Measurements from ENCODE around the gene TNS3. TPM values are rescaled to one million over a fixed set of nuclear protein-coding genes. Genes with fewer than 3 reads are reported as not detected.

Gene TNS3
- polyA plus RNA-seq, 2 donors: 2.7 to 3.4 TPM

DNA sequence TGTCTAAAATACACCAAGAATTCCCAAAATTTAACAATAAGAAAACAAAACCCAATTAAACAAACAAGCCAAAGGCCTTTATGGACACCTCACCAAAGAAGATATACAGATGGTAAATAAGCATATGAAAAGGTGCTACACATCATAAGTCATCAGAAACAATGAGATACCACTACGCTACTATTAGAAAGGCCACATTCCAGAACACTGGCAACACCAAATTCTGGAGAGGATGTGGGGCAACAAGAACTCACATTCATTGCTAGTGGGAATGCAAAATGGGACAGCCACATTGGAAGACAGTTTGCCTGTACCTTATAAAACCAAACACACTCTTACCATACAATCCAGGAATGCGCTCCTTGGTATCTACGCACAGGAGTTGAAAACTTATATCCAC, 291.4 kb downstream of the TNS3 start:
- peak overlapping the region in 1 of 2 donors; percentile 72 for H3K27ac ChIP-seq (ENCODE audit: low read depth in 2 of 2, low read length in 1 of 2)
- H3K4me1 ChIP-seq (ENCODE audit: control insufficient read depth in 2 of 2, insufficient read depth in 2 of 2, low read length in 1 of 2): peaks cover 0 to 7% of the 10 kb centered on the region in 2 donors
- peaks cover 2 to 3% of the 10 kb centered on the region in 2 donors for H3K36me3 ChIP-seq (ENCODE audit: control insufficient read depth in 2 of 2, insufficient read depth in 2 of 2, low read length in 1 of 2)

GRCh38 chr7:47288060-47288459, 293.9 kb downstream of the TNS3 start:
- Histone ChIP-seq H3K4me3 (ENCODE audit: low read depth in 1 of 2, low read length in 2 of 2) (no peak overlapping the region), H3K27me3 (ENCODE audit: control insufficient read depth in 1 of 2, insufficient read depth in 2 of 2, low read length in 2 of 2) (no peaks in the 10 kb centered on the region), H3K36me3 (ENCODE audit: control insufficient read depth in 2 of 2, insufficient read depth in 2 of 2, low read length in 1 of 2) (peaks cover 3 to 6% of the 10 kb centered on the region in 2 donors), H3K27ac (ENCODE audit: low read depth in 2 of 2, low read length in 1 of 2) (no peak overlapping the region), H3K9me3 (ENCODE audit: control insufficient read depth in 2 of 2, insufficient read depth in 1 of 2, low read depth in 1 of 2, low read length in 1 of 2) (peaks cover 0 to 4% of the 10 kb centered on the region in 2 donors), H3K4me1 (ENCODE audit: control insufficient read depth in 2 of 2, insufficient read depth in 2 of 2, low read length in 1 of 2) (peaks cover 0 to 6% of the 10 kb centered on the region in 2 donors)
- WGBS, 2 donors: 92 to 93% methylated on average over 6 of the region's 6 CpGs

More for the DNA sequence above, 291.4 kb downstream of the TNS3 start:
- H3K4me3 ChIP-seq (ENCODE audit: low read depth in 1 of 2, low read length in 2 of 2): no peak overlapping the region
- no peaks in the 10 kb centered on the region for H3K9me3 ChIP-seq (ENCODE audit: control insufficient read depth in 2 of 2, insufficient read depth in 1 of 2, low read depth in 1 of 2, low read length in 1 of 2)
- WGBS, 2 donors: 92 to 98% methylated on average over 3 of the region's 3 CpGs
- no peaks in the 10 kb centered on the region for H3K27me3 ChIP-seq (ENCODE audit: control insufficient read depth in 1 of 2, insufficient read depth in 2 of 2, low read length in 2 of 2)

- Histone ChIP-seq H3K4me3 (ENCODE audit: low read depth in 1 of 2, low read length in 2 of 2) (no peak overlapping the region), H3K27ac (ENCODE audit: low read depth in 2 of 2, low read length in 1 of 2) (no peak overlapping the region), H3K4me1 (ENCODE audit: control insufficient read depth in 2 of 2, insufficient read depth in 2 of 2, low read length in 1 of 2) (no peaks in the 10 kb centered on the region), H3K9me3 (ENCODE audit: control insufficient read depth in 2 of 2, insufficient read depth in 1 of 2, low read depth in 1 of 2, low read length in 1 of 2) (peaks cover 0 to 4% of the 10 kb centered on the region in 2 donors), H3K36me3 (ENCODE audit: control insufficient read depth in 2 of 2, insufficient read depth in 2 of 2, low read length in 1 of 2) (peaks cover 0 to 9% of the 10 kb centered on the region in 2 donors), H3K27me3 (ENCODE audit: control insufficient read depth in 1 of 2, insufficient read depth in 2 of 2, low read length in 2 of 2) (no peaks in the 10 kb centered on the region)
- WGBS, 2 donors: 84 to 86% methylated on average over 9 of the region's 9 CpGs
Observed at GRCh38 chr7:47285860-47286491, 295.9 kb downstream of the TNS3 start.

DNA sequence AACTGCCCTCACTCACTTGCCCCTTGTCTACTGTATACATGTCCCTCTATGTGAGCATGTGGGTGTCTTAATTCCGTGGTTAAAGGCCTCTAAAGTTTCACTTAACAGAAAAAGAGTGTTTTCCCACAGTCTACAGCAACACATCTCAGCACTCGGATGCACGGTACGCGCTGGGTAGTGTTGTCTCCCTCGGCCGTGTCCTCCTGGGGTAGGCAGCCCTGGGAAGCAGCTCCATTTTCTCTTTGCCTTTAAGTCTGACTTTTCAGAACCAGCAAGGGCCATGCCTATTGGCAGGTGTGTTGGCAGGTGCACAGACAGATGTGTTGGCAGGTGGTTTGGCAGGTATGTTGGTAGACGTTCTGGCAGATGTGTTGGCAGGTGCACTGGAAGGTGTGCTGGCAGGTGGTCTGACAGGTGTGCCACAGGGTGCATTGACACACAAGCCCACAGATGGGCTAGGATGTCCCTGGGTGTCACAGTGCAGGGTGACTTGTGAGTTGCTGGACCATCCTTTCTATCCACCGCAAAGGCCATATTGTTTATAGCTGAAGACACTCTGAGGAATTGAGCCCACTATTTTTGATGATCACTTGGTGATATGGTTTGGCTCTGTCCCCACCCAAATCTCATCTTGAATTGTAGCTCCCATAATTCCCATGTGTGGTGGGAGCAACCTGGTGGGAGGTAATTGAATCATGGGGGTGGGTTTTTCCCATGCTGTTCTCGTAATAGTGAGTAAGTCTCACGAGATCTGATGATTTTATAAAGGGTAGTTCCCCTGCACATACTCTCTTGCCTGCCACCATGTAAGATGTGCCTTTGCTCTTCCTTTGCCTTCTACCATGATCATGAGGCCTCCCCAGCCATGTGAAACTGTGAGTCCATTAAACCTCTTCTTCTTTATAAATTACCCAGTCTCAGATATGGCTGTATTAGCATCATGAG, 296.9 kb downstream of the TNS3 start:
- Histone ChIP-seq H3K9me3 (ENCODE audit: control insufficient read depth in 2 of 2, insufficient read depth in 1 of 2, low read depth in 1 of 2, low read length in 1 of 2) (peaks cover 0 to 4% of the 10 kb centered on the region in 2 donors), H3K4me3 (ENCODE audit: low read depth in 1 of 2, low read length in 2 of 2) (no peak overlapping the region), H3K27ac (ENCODE audit: low read depth in 2 of 2, low read length in 1 of 2) (no peak overlapping the region), H3K36me3 (ENCODE audit: control insufficient read depth in 2 of 2, insufficient read depth in 2 of 2, low read length in 1 of 2) (peaks cover 0 to 9% of the 10 kb centered on the region in 2 donors), H3K4me1 (ENCODE audit: control insufficient read depth in 2 of 2, insufficient read depth in 2 of 2, low read length in 1 of 2) (no peaks in the 10 kb centered on the region), H3K27me3 (ENCODE audit: control insufficient read depth in 1 of 2, insufficient read depth in 2 of 2, low read length in 2 of 2) (no peaks in the 10 kb centered on the region)
- WGBS, 2 donors: 89 to 91% methylated on average over 11 of the region's 11 CpGs

DNA sequence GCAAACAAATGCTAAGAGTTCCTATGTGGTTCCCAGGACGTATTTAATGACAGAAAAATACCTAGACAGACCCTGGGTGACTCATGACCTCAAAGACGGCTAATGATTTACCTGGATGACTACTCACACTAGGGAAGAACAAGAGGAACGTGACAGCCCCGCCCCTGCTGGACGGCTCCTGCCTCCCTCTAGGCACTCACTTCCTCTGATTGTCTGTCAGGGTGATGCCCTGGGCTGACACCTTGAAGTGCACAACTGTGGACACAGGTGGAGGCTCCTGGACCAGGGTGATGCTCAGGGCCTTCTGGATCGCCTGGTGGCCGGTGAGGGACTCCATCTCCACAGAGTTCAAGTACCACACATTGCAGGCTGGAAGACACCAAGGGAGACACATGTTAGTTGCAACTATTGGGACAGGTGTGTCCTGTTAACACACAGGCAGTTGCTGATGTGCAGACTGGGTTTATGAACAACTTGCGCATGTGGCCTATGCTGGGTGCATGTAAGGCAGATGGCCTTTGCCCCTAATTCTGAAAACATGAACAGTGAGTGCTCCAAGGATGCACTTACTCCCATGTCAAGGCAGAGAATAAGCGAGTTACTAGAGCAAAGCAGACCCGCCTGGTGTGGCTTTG, 298.3 kb downstream of the TNS3 start:
- H3K36me3 ChIP-seq (ENCODE audit: control insufficient read depth in 2 of 2, insufficient read depth in 2 of 2, low read length in 1 of 2): peaks cover 0 to 9% of the 10 kb centered on the region in 2 donors
- H3K9me3 ChIP-seq (ENCODE audit: control insufficient read depth in 2 of 2, insufficient read depth in 1 of 2, low read depth in 1 of 2, low read length in 1 of 2): peaks cover 0 to 4% of the 10 kb centered on the region in 2 donors
- no peaks in the 10 kb centered on the region for H3K27me3 ChIP-seq (ENCODE audit: control insufficient read depth in 1 of 2, insufficient read depth in 2 of 2, low read length in 2 of 2)
- H3K27ac ChIP-seq (ENCODE audit: low read depth in 2 of 2, low read length in 1 of 2): no peak overlapping the region
- WGBS, 2 donors: 74 to 78% methylated on average over 10 of the region's 10 CpGs
- no peaks in the 10 kb centered on the region for H3K4me1 ChIP-seq (ENCODE audit: control insufficient read depth in 2 of 2, insufficient read depth in 2 of 2, low read length in 1 of 2)
- H3K4me3 ChIP-seq (ENCODE audit: low read depth in 1 of 2, low read length in 2 of 2): no peak overlapping the region

DNA sequence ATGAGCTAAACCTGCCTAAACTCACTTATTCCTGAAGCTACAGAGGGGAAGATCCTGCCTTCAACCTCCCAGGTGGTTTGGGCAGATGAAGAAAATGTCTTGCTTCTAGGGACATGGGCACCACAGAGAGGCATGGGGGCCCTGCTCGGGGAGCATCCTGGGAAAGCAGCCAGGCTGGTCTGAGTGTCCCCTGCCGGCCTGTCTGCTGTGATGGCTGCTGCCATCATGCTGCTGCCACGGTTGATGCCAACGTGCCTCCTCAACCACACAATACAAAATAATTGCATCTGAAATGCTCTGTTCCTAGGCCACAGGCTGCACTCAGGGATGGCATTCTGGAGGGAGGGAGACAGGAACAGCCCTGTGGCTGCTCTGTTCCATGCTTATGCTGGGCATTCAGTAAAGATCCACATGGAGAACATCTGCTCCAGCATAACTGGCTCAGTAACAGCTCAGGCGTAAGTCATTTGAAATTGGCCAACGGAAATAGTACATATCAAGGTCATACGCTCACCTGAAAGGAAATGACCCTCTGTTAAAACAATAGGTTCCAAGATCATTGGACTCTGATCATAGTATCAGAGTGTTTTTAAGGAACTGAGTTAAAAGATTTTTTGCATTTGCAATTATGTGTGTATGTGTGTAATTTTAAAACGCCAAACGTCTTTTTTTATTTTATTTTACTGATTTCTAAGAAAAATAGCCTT, 299.0 kb downstream of the TNS3 start:
- H3K4me3 ChIP-seq (ENCODE audit: low read depth in 1 of 2, low read length in 2 of 2): no peak overlapping the region
- no peaks in the 10 kb centered on the region for H3K27me3 ChIP-seq (ENCODE audit: control insufficient read depth in 1 of 2, insufficient read depth in 2 of 2, low read length in 2 of 2)
- H3K36me3 ChIP-seq (ENCODE audit: control insufficient read depth in 2 of 2, insufficient read depth in 2 of 2, low read length in 1 of 2): peaks cover 0 to 9% of the 10 kb centered on the region in 2 donors
- no peaks in the 10 kb centered on the region for H3K4me1 ChIP-seq (ENCODE audit: control insufficient read depth in 2 of 2, insufficient read depth in 2 of 2, low read length in 1 of 2)
- 78 to 83% methylated on average over 9 of the region's 9 CpGs for WGBS, 2 donors
- H3K27ac ChIP-seq (ENCODE audit: low read depth in 2 of 2, low read length in 1 of 2): no peak overlapping the region
- peaks cover 0 to 4% of the 10 kb centered on the region in 2 donors for H3K9me3 ChIP-seq (ENCODE audit: control insufficient read depth in 2 of 2, insufficient read depth in 1 of 2, low read depth in 1 of 2, low read length in 1 of 2)

DNA sequence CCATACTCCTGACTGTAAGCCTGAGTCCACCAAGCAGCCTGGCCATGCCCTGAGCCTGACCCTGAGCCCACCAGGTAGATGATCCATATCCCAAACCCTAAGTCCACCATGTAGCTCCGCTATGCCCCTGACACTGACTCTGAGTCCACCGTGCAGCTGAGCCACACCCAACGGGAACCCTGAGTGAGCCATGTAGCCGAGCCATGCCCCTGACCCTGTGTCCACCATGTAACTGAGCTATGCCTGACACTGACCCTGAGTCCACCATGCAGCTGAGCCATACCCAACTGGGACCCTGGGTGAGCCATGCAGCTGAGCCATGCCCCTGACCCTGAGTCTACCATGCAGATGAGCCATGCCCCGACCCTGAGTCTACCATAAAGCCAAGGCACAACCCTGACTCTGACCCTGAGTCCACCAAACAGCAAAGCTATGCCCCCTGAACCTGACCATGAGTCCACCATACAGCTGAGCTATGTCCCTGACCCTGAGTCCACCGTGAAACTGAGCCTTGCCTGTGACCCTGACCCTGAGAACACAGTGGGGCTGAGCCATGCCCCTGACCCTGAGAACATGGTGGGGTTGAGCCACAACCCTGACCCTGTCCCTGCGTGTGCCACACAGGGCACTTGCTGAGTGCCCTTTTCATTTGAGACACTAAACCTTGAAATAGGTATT, 299.8 kb downstream of the TNS3 start:
- 94 to 97% methylated on average over 7 of the region's 7 CpGs for WGBS, 2 donors
- Histone ChIP-seq H3K9me3 (ENCODE audit: control insufficient read depth in 2 of 2, insufficient read depth in 1 of 2, low read depth in 1 of 2, low read length in 1 of 2) (peaks cover 0 to 4% of the 10 kb centered on the region in 2 donors), H3K27ac (ENCODE audit: low read depth in 2 of 2, low read length in 1 of 2) (no peak overlapping the region), H3K27me3 (ENCODE audit: control insufficient read depth in 1 of 2, insufficient read depth in 2 of 2, low read length in 2 of 2) (no peaks in the 10 kb centered on the region), H3K4me1 (ENCODE audit: control insufficient read depth in 2 of 2, insufficient read depth in 2 of 2, low read length in 1 of 2) (no peaks in the 10 kb centered on the region), H3K36me3 (ENCODE audit: control insufficient read depth in 2 of 2, insufficient read depth in 2 of 2, low read length in 1 of 2) (peaks cover 0 to 9% of the 10 kb centered on the region in 2 donors), H3K4me3 (ENCODE audit: low read depth in 1 of 2, low read length in 2 of 2) (no peak overlapping the region)

DNA sequence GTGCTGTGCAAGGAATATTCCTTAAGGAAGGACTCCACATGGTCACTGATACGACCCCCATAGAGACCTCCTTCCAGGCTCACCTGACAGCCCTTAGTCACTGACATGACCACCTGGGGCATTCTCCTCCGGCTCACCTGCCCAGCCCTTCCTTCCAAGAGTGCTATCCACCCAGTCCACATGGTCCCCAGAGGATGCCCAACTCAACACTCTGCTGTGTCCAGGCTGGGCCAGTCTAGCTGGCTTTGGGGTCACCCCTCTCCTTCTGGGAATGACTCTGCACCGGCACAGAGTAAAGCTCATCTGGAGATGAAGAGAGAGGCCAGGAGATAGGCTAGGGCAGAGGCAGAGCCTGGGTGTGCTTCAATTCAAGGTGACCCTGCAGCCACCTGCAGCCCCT, 300.8 kb downstream of the TNS3 start:
- peaks cover 0 to 2% of the 10 kb centered on the region in 2 donors for H3K4me1 ChIP-seq (ENCODE audit: control insufficient read depth in 2 of 2, insufficient read depth in 2 of 2, low read length in 1 of 2)
- no peaks in the 10 kb centered on the region for H3K27me3 ChIP-seq (ENCODE audit: control insufficient read depth in 1 of 2, insufficient read depth in 2 of 2, low read length in 2 of 2)
- H3K27ac ChIP-seq (ENCODE audit: low read depth in 2 of 2, low read length in 1 of 2): no peak overlapping the region
- H3K36me3 ChIP-seq (ENCODE audit: control insufficient read depth in 2 of 2, insufficient read depth in 2 of 2, low read length in 1 of 2): peaks cover under 1 to 9% of the 10 kb centered on the region in 2 donors
- H3K9me3 ChIP-seq (ENCODE audit: control insufficient read depth in 2 of 2, insufficient read depth in 1 of 2, low read depth in 1 of 2, low read length in 1 of 2): peaks cover 0 to 4% of the 10 kb centered on the region in 2 donors
- 81 to 89% methylated on average over 3 of the region's 3 CpGs for WGBS, 2 donors
- H3K4me3 ChIP-seq (ENCODE audit: low read depth in 1 of 2, low read length in 2 of 2): no peak overlapping the region

Measured in esophagus (tissue), 2 donors.